CD4-positive, alpha-beta T cell treated with Interleukin-15 for 1 hour (primary cell): ENCODE data around the gene DPP4.
"Not testable (repeated sequence)": the region's sequence is repeated elsewhere in the genome, so short reads cannot be mapped to it uniquely, and the experiment has no call there.

ENCODE experiments used
- DNase-seq: peaks from one replicate; pipeline ENCODE4 v3.0.0-alpha.2; 2020

The DPP4 gene

DNA sequence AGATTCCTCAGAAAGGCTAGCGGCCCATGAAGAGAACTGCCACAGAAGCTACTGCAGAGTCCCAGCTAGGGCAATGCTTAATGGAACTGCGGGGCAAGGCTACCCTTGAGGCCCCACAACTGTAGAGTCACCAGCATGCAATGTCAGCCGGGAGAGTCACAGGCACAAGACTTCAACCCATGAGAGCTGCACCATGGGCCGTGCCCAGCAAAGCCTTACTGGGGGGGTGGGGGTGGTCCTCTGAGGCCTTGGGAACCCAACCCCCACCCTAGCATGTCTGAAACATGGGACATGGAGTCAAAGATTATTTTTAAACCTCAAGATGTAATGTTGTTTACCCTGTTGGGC is 20.2 kb downstream of the DPP4 start:
- DNase-seq = no peak

DNA sequence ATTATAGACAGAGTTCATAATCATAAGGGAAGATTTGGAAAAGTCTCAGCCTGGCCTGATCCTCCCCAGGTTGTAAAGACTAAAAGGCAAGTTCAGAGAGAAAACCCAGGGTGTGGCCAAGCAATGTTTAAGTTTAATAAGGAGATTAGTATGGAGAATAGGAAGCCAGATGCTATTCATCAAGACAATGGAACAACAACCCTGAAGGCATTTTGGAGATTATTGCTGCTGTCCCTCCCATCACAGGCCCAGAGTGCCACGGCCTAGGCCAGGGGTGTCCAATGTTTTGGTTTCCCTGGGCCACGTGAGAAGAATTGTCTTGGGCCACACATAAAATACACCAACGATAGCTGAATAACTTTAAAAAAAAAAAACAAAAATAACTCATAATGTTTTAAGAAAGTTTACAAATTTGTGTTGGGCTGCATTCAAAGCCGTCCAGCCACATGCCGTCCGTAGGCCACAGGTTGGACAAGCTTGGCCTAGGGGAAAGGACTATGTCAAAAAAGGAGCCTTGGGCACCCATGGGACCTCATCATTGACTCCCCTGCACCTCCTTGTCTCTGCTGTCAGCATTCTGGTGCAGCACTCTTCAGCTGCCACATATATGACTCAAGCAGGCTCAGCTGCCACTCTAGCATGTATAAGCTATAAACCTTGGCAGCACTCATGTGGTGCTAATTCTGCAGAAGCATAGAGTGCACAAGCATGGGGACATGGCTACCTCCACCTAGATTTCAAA is 20.8 kb downstream of the DPP4 start:
- DNase-seq = no peak

DNA sequence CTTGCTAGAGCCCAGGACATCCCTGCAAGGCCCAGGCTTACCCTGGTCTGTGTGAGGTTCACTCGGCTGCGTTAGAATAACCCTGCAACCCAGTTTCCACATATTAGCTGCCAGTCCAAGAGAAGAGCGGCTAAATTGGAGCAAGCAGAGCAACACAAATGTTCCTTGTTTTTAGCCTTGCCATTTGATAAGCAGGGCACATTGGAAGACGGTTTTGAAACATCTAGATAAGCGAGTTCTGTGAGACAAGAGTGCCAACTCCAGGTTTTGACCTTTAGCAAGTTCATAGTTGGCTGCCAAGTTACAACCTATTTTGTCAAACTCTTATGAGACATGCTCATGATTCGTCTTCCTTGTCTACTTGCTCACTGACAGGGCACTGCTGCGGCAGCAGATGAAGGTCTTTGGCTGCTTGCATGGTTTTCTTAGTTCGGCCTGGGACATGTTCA is 23.5 kb downstream of the DPP4 start:
- DNase-seq = no peak

DNA sequence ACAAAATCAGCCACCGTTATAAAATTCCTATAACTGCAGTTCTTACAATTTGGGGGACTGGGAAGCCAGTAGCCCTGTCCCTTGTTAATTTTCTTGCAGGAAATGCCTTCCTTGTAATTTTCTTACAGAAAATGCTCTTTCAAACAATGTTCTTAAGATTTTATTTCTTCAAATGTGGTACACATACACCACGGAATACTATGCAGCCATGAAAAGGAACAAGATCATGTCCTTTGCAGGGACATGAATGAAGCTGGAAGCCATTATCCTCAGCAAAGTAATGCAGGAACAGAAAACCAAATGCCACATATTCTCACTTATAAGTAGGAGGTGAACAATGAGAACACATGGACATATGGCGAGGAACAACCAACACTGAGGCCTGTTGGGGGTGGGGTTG is 24.9 kb downstream of the DPP4 start:
- not testable (repeated sequence) for DNase-seq

DNA sequence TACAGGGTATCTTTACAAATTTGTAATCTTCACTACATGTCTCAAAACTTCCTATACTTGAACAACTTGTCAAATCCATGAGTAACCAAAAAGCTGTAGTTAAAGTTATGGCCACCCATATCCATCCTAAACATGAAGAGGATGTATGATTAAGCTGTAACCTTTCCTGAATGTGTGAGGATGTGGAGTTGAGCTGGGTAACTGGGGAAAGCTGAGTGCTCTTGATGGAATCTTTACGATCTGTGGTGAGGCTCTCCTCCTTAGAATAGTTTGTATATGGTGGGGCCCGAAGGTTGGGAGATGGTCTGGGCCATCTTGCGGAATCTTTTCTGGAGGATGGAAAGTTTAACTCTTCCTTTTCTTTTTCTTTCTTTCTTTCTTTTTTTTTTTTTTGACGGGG is 29.4 kb downstream of the DPP4 start:
- DNase-seq = no peak

DNA sequence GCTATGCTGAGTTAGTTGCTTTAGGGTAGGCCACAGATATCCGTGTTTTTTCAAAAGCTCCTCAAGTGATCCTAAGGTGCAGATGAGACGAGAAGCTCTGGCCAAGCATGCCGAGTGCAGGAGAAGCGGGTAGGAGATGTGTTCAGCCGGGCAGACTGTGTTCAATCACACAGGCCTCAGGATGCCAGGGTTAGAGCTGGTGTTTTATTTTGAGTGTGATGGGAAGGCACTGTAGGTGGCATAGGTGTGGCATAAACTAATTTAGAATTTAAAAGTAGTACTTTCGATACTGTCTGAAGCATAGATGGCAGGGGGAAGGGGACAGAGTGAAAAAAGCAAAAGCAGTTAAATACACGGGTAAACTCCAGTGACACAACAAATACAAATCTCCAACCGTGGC is 30.9 kb downstream of the DPP4 start:
- DNase-seq = no peak

DNA sequence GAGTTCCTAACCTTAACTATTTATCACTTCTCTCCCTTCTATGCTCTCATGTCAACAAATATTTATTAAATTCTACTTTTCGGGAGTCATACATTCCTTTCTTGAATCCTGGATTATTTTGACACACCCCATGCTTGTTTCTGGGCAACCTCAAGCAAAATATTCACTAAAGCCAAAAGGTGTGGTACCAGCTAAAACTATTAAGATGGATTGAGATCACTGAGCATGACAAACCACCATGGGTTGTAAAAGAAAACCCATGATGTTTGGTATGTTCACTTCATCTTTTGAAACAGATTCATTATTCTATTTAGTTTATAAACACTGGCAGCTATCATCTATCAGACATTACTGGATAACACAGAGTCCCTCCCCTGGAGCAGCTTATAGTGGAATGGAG is 32.5 kb downstream of the DPP4 start:
- DNase-seq = no peak

DNA sequence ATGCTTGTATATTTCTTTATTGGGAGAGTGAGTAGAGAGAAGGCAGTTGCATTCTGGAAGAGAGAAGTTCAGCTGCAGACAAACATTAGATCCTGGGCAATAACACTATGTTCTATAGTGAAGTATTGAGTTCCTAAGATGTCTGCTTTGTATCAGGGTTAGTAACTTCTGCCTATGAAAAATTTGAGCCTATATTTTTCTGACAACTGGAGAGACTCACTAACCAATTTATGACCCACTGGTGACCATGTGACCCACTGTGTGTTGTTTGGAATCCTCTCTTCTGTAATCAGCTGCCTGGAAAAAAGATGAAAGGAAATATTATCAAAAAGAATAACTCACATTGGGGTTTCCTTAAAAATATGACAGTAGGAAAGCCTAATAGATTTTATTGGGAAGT is 35.3 kb downstream of the DPP4 start:
- no peak for DNase-seq

DNA sequence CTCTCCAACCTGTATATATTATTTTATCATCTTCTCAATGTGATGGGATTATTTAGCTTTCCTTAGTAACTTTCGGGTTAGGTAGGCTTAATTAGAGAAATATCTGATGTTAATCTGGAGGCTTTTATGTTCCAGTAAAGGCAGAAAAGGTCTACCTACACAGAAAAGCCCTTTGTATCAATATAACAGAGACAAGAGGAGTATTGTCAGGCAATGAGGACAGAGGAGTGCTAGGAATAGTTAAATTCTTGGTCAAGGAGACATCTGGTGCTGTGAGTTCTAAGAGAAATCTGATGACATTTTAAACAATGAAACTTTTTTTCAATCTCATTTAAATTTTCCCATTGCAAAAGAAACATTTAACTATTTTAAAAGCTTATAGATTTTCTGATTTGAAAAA is 36.1 kb downstream of the DPP4 start:
- no peak for DNase-seq

DNA sequence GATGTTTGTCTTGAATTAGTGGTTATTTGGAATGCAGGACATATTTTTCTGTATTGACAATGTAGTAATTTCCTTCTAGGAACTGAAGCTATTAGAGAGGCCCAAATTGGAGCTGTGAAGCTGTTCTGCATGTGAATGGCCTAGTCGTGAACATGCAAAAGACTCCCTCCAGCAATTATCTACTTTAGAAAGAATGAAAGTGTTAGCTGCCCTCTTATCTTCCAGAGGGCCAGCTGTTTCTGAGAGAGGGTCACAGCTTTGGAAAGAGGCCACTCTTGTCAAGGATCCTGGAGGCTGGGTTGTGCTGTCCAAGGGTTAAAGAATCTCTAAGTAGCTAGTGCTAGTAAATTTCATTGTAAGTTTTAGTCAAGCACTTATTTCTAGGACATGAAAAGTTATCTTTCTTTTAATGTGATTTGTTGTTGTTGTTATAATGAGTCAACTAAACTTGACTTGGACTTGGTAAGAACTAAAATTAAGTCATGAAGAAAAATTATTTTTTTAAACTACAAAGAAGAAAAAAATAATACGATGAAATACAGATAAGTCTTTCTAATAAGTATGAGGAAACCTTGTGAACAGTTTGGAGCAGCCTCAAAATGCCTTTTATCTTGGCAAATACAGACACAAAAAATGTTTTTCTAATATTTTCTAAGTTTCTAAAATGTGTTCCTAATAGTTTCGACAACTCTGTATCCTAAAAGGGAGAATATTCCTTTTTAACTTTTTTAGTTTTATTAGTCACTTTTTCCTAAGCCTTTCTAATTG is 36.8 kb downstream of the DPP4 start:
- no peak for DNase-seq

DNA sequence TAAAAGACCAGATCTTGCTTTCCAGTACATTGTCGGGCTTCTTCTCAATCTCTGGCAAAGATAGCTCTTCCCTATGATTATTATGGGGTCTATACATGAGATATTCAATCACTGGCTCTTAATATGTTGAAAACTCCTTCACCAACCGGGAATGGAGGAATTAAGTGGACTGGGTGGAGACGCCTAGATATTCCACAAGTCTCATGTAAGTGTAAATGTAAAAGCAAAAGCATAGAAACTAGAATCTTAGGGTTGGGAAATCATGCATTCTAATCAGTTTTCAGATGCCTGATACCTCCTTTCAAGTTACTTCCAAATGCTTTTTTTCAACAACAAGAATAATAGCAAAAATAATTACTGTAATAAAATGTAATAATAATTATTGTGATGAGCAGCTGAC is 38.0 kb downstream of the DPP4 start:
- DNase-seq = no peak

DNA sequence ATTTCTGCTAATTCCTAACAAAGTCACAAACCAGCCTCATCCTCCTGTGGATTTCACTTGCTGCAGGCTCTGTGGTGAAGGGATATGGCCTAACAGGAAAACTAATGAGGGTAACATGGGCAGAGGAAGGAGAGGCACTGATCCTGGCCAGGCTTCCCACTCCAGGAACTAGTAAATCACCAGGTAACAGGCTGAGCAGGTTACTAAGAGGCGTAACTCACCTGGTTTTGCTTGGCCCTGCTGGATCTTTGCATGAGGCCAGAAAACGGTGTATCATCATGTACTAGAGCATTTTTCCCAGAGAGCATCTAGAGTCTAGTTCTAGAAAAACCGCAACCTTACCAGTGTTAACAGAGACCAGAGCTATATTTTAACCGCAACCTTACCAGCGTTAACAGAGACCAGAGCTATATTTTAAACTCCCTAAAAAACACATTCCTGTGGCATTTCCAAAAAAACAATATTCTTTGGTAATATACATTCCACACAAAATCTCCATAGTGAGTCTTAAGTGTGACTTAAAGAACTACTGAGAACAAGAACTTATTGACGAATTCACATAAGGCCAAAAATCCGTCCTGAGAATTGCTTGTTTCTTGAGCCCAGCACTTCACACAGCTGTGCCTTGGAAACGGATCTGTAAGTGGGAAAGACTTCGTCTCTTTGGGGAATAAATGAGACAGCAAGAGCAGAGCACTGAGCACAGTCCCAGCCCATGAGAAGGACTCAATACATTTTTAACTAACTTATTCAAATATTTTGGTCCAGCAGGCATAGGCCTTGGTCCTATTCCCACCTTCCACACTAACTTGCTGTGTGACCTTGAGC is 43.4 kb downstream of the DPP4 start:
- DNase-seq = no peak

DNA sequence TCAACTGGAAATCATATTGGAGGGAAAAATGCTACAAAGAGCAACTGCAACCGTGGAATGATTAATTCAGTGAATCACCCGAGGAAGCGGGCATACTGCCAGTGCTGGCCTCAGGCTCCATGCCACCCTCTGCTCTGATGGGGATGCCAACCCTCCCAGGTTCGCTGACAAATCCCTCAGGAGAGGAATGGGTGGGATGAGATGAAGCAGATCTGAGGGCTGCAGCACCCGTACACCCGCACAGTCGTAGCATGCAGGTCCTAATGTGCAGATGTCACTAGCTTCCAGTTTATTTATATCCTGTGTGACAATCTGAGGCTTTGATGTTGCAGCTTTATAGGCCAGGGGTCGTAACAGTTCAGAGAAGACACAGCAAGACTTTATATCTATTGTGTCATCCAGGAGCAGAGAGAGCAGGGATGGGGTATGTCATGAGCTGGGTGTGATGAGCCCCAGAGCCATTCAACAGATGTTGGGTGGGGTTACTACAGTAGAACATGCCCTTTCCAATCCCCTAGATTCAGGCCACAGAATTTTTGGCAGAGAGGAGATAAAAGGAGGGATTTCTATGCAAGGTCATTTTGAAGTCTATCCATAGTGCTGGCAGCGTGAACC is 44.6 kb downstream of the DPP4 start:
- DNase-seq = no peak

DNA sequence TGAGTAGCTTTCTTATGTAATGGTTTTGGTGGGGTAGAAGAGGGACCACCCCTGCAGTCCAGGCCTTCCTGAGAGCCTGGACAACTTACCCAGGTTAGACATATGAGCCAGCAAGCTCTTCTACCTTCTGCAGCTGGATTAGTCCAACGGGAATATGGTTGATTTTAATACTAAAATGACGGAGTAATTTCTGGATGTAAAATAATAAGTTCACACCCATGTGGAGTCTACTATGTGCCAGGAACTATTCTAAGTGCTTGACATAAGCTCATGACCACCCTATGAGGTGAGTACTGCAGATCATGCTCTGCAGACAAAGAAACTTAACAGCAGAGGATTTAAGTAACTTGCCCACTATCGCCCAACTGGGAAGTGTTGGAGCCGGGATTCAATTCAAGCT is 45.5 kb downstream of the DPP4 start:
- DNase-seq = no peak

DNA sequence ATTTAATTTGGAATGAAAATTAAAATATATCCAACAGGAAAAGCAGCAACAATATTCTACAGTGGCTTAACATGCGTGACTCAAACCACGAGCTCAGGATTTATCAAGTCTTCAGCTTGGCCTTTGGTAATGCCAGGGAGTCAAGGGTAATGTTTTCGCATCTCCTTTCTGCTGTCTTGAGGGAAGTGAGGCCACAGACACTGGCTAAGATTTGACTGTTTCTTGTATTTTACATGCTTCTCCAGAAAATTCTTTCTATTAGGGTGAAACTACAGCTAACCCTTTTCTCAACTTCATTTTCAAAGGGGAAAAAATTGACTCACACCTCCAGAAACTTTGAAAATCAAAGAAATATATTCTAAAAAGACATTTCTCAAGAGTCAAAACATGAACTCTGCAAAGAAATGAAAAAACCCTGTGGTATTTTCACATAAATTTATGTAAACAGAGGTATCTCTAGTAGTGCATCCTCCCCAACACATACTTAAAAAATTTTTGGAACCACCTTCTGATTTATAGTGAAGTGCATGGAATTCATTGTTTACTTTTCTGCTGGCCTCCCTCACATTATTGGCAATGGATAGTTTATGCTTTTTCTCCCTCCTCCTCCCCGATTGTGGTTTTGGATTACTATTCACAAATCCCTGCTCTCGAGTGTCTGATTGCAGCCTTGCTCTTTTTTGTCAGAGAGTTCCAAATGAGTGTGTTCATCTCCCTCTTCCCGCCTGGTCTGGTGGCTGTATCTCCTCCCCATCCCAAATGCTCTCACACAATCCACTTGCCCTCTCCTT is 48.7 kb downstream of the DPP4 start:
- DNase-seq = no peak

DNA sequence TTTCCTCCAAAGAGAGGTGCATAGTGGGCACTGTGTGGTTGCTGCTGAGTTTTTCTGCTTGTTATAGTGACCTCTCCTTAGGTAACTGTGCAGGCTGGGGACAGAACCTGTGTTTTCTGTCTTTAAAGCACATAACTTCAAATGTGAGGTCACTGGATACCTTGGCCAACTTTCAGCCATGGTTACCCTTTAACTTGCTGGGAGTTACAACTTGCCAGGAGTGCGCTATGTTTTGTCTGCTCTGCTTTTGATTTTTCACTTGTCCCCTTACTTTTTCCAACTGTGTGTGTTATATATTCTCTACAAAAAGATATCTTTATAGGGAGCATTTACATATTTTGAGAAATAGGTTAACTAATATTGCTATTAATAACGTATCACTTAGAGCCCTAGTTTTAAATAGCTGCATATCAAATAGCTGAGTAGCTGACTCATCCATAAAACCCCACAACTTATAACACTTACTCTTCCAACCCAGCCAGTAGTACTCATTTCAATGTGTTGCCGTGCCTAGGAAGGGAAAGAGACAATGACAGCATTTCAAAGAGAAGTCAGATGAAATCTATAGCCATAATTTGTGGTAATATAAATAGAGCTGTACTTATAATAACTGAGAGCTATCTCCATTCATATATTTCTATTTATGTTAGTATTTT is 51.6 kb downstream of the DPP4 start:
- DNase-seq = no peak

DNA sequence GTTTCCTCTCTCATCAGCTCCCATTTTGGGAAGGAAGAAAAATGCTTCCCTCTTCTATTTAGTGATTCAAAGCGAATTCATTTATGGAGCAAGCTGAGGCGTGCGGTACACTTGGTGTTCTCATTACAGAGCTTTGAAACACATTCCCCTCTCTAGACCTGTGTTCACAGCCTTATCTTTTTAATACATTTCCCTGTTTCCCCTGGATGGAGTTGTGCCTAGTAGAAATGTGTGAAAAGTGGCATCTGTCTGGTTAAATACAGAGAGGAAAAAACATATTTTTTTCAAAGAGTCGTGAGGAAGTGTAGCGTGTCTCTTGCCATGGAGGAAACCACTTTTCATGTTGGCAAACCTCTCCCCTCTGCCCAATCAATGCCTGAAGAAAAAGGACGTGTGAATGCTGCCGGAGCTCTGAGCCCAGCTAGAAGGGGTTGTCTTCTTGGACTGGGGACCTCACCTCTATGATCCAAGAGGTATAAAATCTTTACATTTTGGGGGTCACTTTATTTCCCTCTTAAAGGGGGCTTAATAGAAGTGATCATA is 52.4 kb downstream of the DPP4 start:
- DNase-seq = no peak

DNA sequence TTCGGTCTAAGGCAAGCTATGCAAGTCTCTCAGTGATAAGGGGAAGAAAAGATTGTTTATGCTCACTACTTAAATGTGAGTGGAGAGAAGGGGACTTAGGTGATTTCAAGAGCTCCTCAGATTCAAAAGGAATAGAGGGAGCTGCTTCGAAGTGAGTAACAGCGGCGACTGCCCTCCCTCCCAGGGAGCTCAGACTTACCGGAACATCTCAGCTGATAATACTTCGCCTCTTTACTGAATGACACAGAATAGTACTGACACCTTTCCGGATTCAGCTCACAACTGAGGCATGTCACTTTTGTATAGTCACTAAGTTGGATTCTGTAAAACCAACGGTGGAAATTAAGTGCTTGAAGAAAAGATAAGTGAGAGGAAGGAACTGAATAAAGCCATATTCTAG is 55.5 kb downstream of the DPP4 start:
- DNase-seq = no peak

DNA sequence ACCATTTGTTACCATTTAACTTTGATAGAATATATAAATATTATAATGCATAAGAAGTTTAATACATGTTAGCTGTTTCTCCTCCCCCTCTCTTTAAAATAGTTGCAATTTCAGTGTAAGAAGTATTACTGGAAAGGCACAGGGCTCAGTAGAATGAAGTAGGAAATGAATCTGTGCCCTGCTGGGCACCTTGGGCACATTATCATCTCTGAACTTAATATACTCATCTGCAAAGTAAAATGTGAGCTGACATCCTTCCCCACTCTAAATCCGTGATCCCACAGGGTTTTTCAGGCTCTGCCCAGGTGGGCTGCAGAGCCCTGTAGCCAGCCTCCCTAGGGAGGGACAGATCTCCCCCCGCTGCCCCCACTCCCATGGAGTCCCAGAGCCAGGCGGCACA is 56.8 kb downstream of the DPP4 start:
- no peak for DNase-seq

DNA sequence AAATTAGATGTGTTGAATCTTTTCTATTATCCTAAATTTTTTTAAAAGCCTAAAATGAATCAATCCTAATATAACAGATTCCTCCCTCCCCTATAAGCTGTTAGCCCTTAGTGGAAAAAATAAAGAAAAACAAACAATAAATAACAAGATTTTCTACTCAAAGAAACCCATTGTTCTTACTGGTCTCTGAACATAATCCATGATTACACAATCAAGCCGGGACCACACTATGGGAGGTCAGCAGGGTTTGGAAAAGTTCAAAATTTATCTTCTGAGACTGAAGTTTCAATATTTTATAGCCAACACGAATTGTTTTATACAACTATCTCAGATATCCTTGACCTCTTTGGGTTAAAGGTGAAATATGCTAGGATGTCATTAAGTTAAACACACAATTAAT is 57.9 kb downstream of the DPP4 start:
- no peak for DNase-seq

DNA sequence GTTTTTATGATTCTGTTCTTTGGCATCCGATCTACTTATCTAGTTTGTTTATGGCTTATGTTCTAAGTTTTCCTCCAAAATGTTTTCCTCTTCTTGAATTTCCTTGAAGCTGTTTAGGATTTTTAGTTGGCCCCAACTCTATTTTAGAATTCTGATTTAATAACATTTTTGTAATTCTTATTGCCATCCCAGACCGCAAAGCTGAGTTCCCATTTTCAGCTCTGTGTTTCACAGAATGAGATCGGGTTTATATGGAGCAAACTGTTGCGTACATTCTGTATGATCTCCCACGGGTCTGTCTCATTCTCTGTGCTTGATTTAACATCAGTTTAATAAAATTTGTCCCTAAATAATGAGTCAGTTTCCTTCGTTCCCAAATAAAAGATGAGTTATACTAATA is 59.3 kb downstream of the DPP4 start:
- DNase-seq = no peak
